Stomach (tissue), 9 donors: Measurements from ENCODE around the gene MAG. TPM values are rescaled to one million over a fixed set of nuclear protein-coding genes. Genes with fewer than 3 reads are reported as not detected.

ENCODE experiments used
- DNase-seq, 2 donors: peaks; one replicate each; pipeline versions ENCODE4 v3.0.0 to v3.0.0-alpha.2; 2013 to 2019
- H3K27ac ChIP-seq, 5 donors: fragments of 200-600 bp in 4 of 5; sonication (generic) in 4 of 5; one replicate each; pipeline ENCODE4 v1.5.1; 2013 to 2019; ENCODE audit warnings: mild to moderate bottlenecking in 1 of 5, moderate library complexity in 1 of 5
- H3K27me3 ChIP-seq, 3 donors: fragments of 200-600 bp; sonication (generic); one replicate each; pipeline ENCODE4 v1.5.1; 2017 to 2019; ENCODE audit warnings: mixed run types in 1 of 3
- H3K36me3 ChIP-seq, 4 donors: fragments of 200-600 bp; sonication (generic); 1 replicate in 3 of 4; 2 replicates in 1 of 4; pipeline ENCODE4 v1.5.1; 2016 to 2019
- H3K4me1 ChIP-seq, 4 donors: fragments of 200-600 bp; sonication (generic); one replicate each; pipeline ENCODE4 v1.5.1; 2016 to 2019
- H3K4me3 ChIP-seq, 4 donors: fragments of 200-600 bp; sonication (generic) in 3 of 4; one replicate each; pipeline ENCODE4 v1.5.1; 2016 to 2019; ENCODE audit warnings: mild to moderate bottlenecking in 1 of 4
- H3K9me3 ChIP-seq, 4 donors: fragments of 200-600 bp; sonication (generic); one replicate each; pipeline ENCODE4 v1.5.1; 2016 to 2019
- CTCF ChIP-seq, 7 experiments: fragments of 450-650 bp in 4 of 7; fragments of 200-600 bp in 3 of 7; sonication (generic) in 3 of 7; IDR thresholded peaks; one replicate each; pipeline ENCODE4 v1.5.1; 2016 to 2019; ENCODE audit warnings: antibody characterized with exemption in 7 of 7, control low read depth in 2 of 7, mild to moderate bottlenecking in 1 of 7
- EP300 ChIP-seq: sonication (generic); formaldehyde crosslinking; IDR thresholded peaks from one replicate; pipeline ENCODE4 v1.6.1; 2017; ENCODE audit warnings: antibody characterized with exemption
- POLR2A ChIP-seq, 4 donors: fragments of 450-650 bp; IDR thresholded peaks; one replicate each; pipeline ENCODE4 v1.6.1; 2016; ENCODE audit warnings: antibody characterized with exemption in 4 of 4, control low read depth in 2 of 4, mild to moderate bottlenecking in 1 of 4, moderate library complexity in 1 of 4
- POLR2AphosphoS5 ChIP-seq, 3 donors: sonication (generic); formaldehyde crosslinking; IDR thresholded peaks; one replicate each; pipeline ENCODE4 v1.6.1; 2016; ENCODE audit warnings: antibody characterized with exemption in 3 of 3
- WGBS, 5 donors: extraction: QIAGEN DNeasy Blood & Tissue Kit in 3 of 5; methylation state at CpG; one replicate each; pipeline versions ENCODE4 v1.1.5 to v1.1.7; 2013 to 2018; 5-methylcytosine and 5-hydroxymethylcytosine counted together
- intact Hi-C: fragments of 100-400 bp; cut with DNase I; formaldehyde crosslinking; loops from one replicate; pipeline ENCODE4 v1.15.1; 2023; ENCODE audit warnings: low total_unique reads
- polyA plus RNA-seq, 3 donors: library from polyadenylated mRNA; stranded (reverse); fragments of 200-250 nt; gene quantifications; one replicate each; pipeline ENCODE4 v1.2.3, GENCODE V29; 2013
- total RNA-seq, 5 donors: library from RNA; depleted of rRNA; stranded (reverse); fragments of >200 nt; gene quantifications; one replicate each; pipeline versions ENCODE4 v1.1.0 to v1.2.3, GENCODE V29; 2014 to 2016
- donor health status: healthy with polysubstance abuse.
- donor health status: Bipolar disorder and iron deficiency.
- donor health status: healthy.

The MAG gene
- total and polyA plus RNA-seq, 8 donors, result 0.05 to 5.5 (median 0.73) TPM; not detected in 5

GRCh38 chr19:35251456-35251855 is 40.5 kb upstream of the MAG start:
- Histone ChIP-seq H3K36me3 (peaks cover 0 to 37% (median 14%) of the 10 kb centered on the region in 4 donors), H3K27me3 (peaks cover 0 to 37% (median 18%) of the 10 kb centered on the region in 3 donors), H3K4me3 (no peak overlapping the region), H3K27ac (no peak overlapping the region), H3K9me3 (no peaks in the 10 kb centered on the region), H3K4me1 (peaks cover 20 to 81% (median 64%) of the 10 kb centered on the region in 4 donors)
- TF ChIP-seq POLR2A (IDR thresholded peaks at IDR 0.05) (no peak), POLR2AphosphoS5 (IDR thresholded peaks at IDR 0.05) (no peak), CTCF (IDR thresholded peaks at IDR 0.05) (no peak), EP300 (no peak)
- DNase-seq, result no peak
- WGBS, 5 donors, result 81 to 100% (median 88%) methylated on average over 2 of the region's 2 CpGs
- intact Hi-C loops, result no loop called here

- intact Hi-C loops, result no loop called here
- DNase-seq, result no peak
- 64 to 79% (median 71%) methylated on average over 9 of the region's 9 CpGs for WGBS, 5 donors
- Histone ChIP-seq H3K4me1 (peaks cover 20 to 82% (median 64%) of the 10 kb centered on the region in 4 donors), H3K9me3 (no peaks in the 10 kb centered on the region), H3K36me3 (peaks cover 0 to 38% (median 15%) of the 10 kb centered on the region in 4 donors), H3K27ac (peak overlapping the region; percentile 50 to 80 (median 63)), H3K27me3 (peaks cover 0 to 28% (median 7%) of the 10 kb centered on the region in 3 donors), H3K4me3 (no peak overlapping the region)
- no peak for TF ChIP-seq CTCF (IDR thresholded peaks at IDR 0.05)
- TF ChIP-seq POLR2AphosphoS5 (IDR thresholded peaks at IDR 0.05), result no peak
- TF ChIP-seq EP300, result no peak
- TF ChIP-seq POLR2A (IDR thresholded peaks at IDR 0.05), result no peak
Measured at GRCh38 chr19:35253316-35254286, 38.4 kb upstream of the MAG start.

- Histone ChIP-seq H3K4me3 (no peak overlapping the region), H3K27ac (peak overlapping the region; percentile 50 to 80 (median 63)), H3K36me3 (peaks cover 0 to 48% (median 18%) of the 10 kb centered on the region in 4 donors), H3K9me3 (no peaks in the 10 kb centered on the region), H3K27me3 (peaks cover 0 to 18% (median 0%) of the 10 kb centered on the region in 3 donors), H3K4me1 (peaks cover 20 to 72% (median 54%) of the 10 kb centered on the region in 4 donors)
- intact Hi-C loops, result no loop called here
- TF ChIP-seq EP300 (no peak), POLR2A (IDR thresholded peaks at IDR 0.05) (no peak), CTCF (IDR thresholded peaks at IDR 0.05) (no peak), POLR2AphosphoS5 (IDR thresholded peaks at IDR 0.05) (peak in 1 of 3 donors; percentile 6)
- DNase-seq, result no peak
- 62 to 72% (median 66%) methylated on average over 13 to 17 of the region's 17 CpGs for WGBS, 5 donors
Measured at GRCh38 chr19:35254341-35255297, 37.3 kb upstream of the MAG start.

- intact Hi-C loops, result no loop called here
- Histone ChIP-seq H3K36me3 (peaks cover 0 to 44% (median 19%) of the 10 kb centered on the region in 4 donors), H3K4me1 (peaks cover 24 to 66% (median 46%) of the 10 kb centered on the region in 4 donors), H3K9me3 (no peaks in the 10 kb centered on the region), H3K27ac (peak overlapping the region in 2 of 5 donors; percentile 24 to 64), H3K27me3 (peaks cover 0 to 5% (median 0%) of the 10 kb centered on the region in 3 donors), H3K4me3 (no peak overlapping the region)
- TF ChIP-seq CTCF (IDR thresholded peaks at IDR 0.05) (no peak), EP300 (no peak), POLR2A (IDR thresholded peaks at IDR 0.05) (no peak), POLR2AphosphoS5 (IDR thresholded peaks at IDR 0.05) (no peak)
- no peak for DNase-seq
- WGBS, 5 donors, result 44 to 54% (median 52%) methylated on average over 2 of the region's 2 CpGs
Measured at GRCh38 chr19:35256566-35256965, 35.4 kb upstream of the MAG start.
